PC-3 (cell line): Measurements from ENCODE around the gene PRICKLE1.

Source experiments
- CTCF ChIP-seq: fragments of 300-600 bp; sonication (generic); conservative IDR thresholded peaks from 2 replicates; pipeline ENCODE4 v1.5.1; 2017; ENCODE audit warnings: antibody characterized with exemption, low read depth, mild to moderate bottlenecking, low read length
- EZH2phosphoT487 ChIP-seq: fragments of 300-600 bp; sonication (generic); IDR thresholded peaks from 2 replicates; pipeline ENCODE4 v1.6.1; 2018; ENCODE audit warnings: mild to moderate bottlenecking, antibody characterized with exemption, low read length, borderline replicate concordance

GRCh38 chr12:42473130-42473529 lies 116.4 kb downstream of the PRICKLE1 start:
- TF ChIP-seq CTCF, result no peak
- no peak for TF ChIP-seq EZH2phosphoT487
